Psoas muscle (tissue), 8 donors: ENCODE results near the gene RTTN. TPM values are rescaled to one million over a fixed set of nuclear protein-coding genes. Genes with fewer than 3 reads are reported as not detected.

Experiments used
- ATAC-seq, 4 donors: fragments of 200-7000 bp; cut with Tn5 transposase; one replicate each; pipeline ENCODE4 v1.9.1; 2020; ENCODE audit warnings: moderate library complexity in 3 of 4, mild to moderate bottlenecking in 2 of 4
- DNase-seq, 2 donors: peaks; one replicate each; pipeline ENCODE4 v3.0.0-alpha.2; 2020
- H3K27ac ChIP-seq: fragments of 200-600 bp; one replicate; pipeline ENCODE4 v1.8.0; 2022
- H3K27me3 ChIP-seq, 3 donors: fragments of 200-600 bp in 1 of 3; one replicate each; pipeline versions ENCODE4 v1.6.1 to v1.8.0; 2013 to 2022; ENCODE audit warnings: low read length in 2 of 3, mild to moderate bottlenecking in 2 of 3, moderate library complexity in 1 of 3; ENCODE audit not compliant: insufficient read depth in 3 of 3
- H3K36me3 ChIP-seq, 2 donors: fragments of 200-600 bp in 1 of 2; one replicate each; pipeline versions ENCODE4 v1.6.1 to v1.8.0; 2013 to 2022; ENCODE audit warnings: low read depth in 1 of 2, mild to moderate bottlenecking in 1 of 2, moderate library complexity in 1 of 2; ENCODE audit not compliant: insufficient read depth in 1 of 2
- H3K4me1 ChIP-seq: fragments of 200-600 bp; one replicate; pipeline ENCODE4 v1.8.0; 2022
- H3K4me3 ChIP-seq: fragments of 200-600 bp; one replicate; pipeline ENCODE4 v1.8.0; 2022; ENCODE audit warnings: mild to moderate bottlenecking
- H3K9me3 ChIP-seq: fragments of 200-600 bp; one replicate; pipeline ENCODE4 v1.8.0; 2022
- CTCF ChIP-seq: fragments of 200-600 bp; IDR thresholded peaks from one replicate; pipeline ENCODE4 v1.8.0; 2022; ENCODE audit warnings: antibody characterized with exemption
- WGBS, 3 donors: extraction: QIAGEN DNeasy Blood & Tissue Kit; methylation state at CpG; one replicate each; pipeline versions ENCODE4 v1.1.6 to v1.1.7; 2013; 5-methylcytosine and 5-hydroxymethylcytosine counted together
- intact Hi-C, 2 donors: fragments of 100-400 bp; cut with DNase I; formaldehyde crosslinking; loops; one replicate each; pipeline versions ENCODE4 v1.11.0 to v1.14.2; 2022
- polyA plus RNA-seq, 3 donors: library from polyadenylated mRNA; stranded (reverse); fragments of 200-250 nt; gene quantifications; one replicate each; pipeline ENCODE4 v1.2.3, GENCODE V29; 2013
- total RNA-seq, 4 donors: library from RNA; stranded (reverse); fragmentation: NEBNext Ultra II Directional in 2 of 4; extraction: Animal tissue kit (Norgen Biotek cat#: 25700) in 2 of 4; gene quantifications; one replicate each; pipeline versions ENCODE4 v1.2.1 to v1.2.4, GENCODE V29; 2021 to 2023
- donor health status: healthy with polysubstance abuse.
- donor health status: DM: no; HTN: no; CAD: no; lungs with moderate emphysema.
- donor health status: Bipolar disorder and iron deficiency.
- donor health status: healthy.
- donor health status: DM: yes; HTN: yes; CAD: no.
- donor health status: DM: no; HTN: no; CAD: no.
- donor health status: DM: no; HTN: no; CAD: no.
- donor health status: DM: yes; HTN: yes; CAD: no.

RTTN gene
- total and polyA plus RNA-seq, 7 donors: 1.6 to 7.1 (median 3.9) TPM

- Histone ChIP-seq H3K36me3 (peaks cover 0 to 3% of the 10 kb centered on the region in 2 donors), H3K9me3 (peaks cover 3% of the 10 kb centered on the region), H3K27me3 (no peaks in the 10 kb centered on the region), H3K4me1 (no peaks in the 10 kb centered on the region), H3K4me3 (no peak overlapping the region), H3K27ac (no peak overlapping the region)
- WGBS, 3 donors: 81 to 85% (median 83%) methylated on average over 3 of the region's 3 CpGs
- intact Hi-C loops: no loop called here
- no peak for DNase-seq
- no peak for TF ChIP-seq CTCF
- ATAC-seq: no peak
These were observed 209.7 kb downstream of the RTTN start for GRCh38 chr18:69995774-69996173.

GRCh38 chr18:69992776-69993175 lies 212.7 kb downstream of the RTTN start:
- TF ChIP-seq CTCF: no peak
- peaks cover 7% of the 10 kb centered on the region for H3K9me3 ChIP-seq
- DNase-seq (no peak), ATAC-seq (no peak)
- no peak overlapping the region for H3K27ac ChIP-seq
- intact Hi-C loops: no loop called here
- H3K36me3 ChIP-seq: peaks cover 0 to 3% of the 10 kb centered on the region in 2 donors
- H3K27me3 ChIP-seq: no peaks in the 10 kb centered on the region
- no peak overlapping the region for H3K4me3 ChIP-seq
- no peaks in the 10 kb centered on the region for H3K4me1 ChIP-seq
- 56 to 79% (median 71%) methylated on average over 1 of the region's 1 CpG for WGBS, 3 donors

GRCh38 chr18:69987870-69988269 lies 217.6 kb downstream of the RTTN start:
- WGBS, 3 donors: 95 to 100% (median 95%) methylated on average over 1 of the region's 1 CpG
- Histone ChIP-seq H3K4me1 (no peaks in the 10 kb centered on the region), H3K27me3 (no peaks in the 10 kb centered on the region), H3K9me3 (peaks cover 14% of the 10 kb centered on the region), H3K27ac (no peak overlapping the region), H3K4me3 (no peak overlapping the region), H3K36me3 (no peaks in the 10 kb centered on the region)
- DNase-seq (no peak), ATAC-seq (no peak)
- no peak for TF ChIP-seq CTCF
- intact Hi-C loops: no loop called here

- intact Hi-C loops: no loop called here
- WGBS, 3 donors: 85 to 89% (median 88%) methylated on average over 4 of the region's 4 CpGs
- DNase-seq (no peak), ATAC-seq (no peak)
- Histone ChIP-seq H3K4me3 (no peak overlapping the region), H3K4me1 (no peaks in the 10 kb centered on the region), H3K27ac (no peak overlapping the region), H3K27me3 (no peaks in the 10 kb centered on the region), H3K9me3 (peaks cover 11% of the 10 kb centered on the region), H3K36me3 (no peaks in the 10 kb centered on the region)
- no peak for TF ChIP-seq CTCF
These were observed 220.2 kb downstream of the RTTN start for GRCh38 chr18:69985239-69985638.

- no peak overlapping the region for H3K27ac ChIP-seq
- no peaks in the 10 kb centered on the region for H3K27me3 ChIP-seq
- DNase-seq (no peak), ATAC-seq (no peak)
- H3K9me3 ChIP-seq: peaks cover 3% of the 10 kb centered on the region
- no peak overlapping the region for H3K4me3 ChIP-seq
- WGBS, 3 donors: 90 to 93% (median 92%) methylated on average over 4 of the region's 4 CpGs
- TF ChIP-seq CTCF: no peak
- no peaks in the 10 kb centered on the region for H3K36me3 ChIP-seq
- no peaks in the 10 kb centered on the region for H3K4me1 ChIP-seq
- intact Hi-C loops: no loop called here
These were observed 223.1 kb downstream of the RTTN start for GRCh38 chr18:69982417-69982816.
